Heart right ventricle (tissue), 16 donors: ENCODE data around the gene PCSK6. TPM values are rescaled to one million over a fixed set of nuclear protein-coding genes. Genes with fewer than 3 reads are reported as not detected.

Source experiments
- ATAC-seq, 8 donors: fragments of 200-7000 bp; cut with Tn5 transposase; one replicate each; pipeline ENCODE4 v1.9.1; 2020; ENCODE audit warnings: mild to moderate bottlenecking in 8 of 8, moderate library complexity in 8 of 8, moderate number of reproducible peaks in 1 of 8
- DNase-seq, 2 donors: peaks; one replicate each; pipeline ENCODE4 v3.0.0-alpha.2; 2020
- H3K27ac ChIP-seq, 10 donors: fragments of 200-600 bp; sonication (generic) in 2 of 10; one replicate each; pipeline versions ENCODE4 v1.5.0 to v1.8.0; 2020 to 2022; ENCODE audit warnings: mild to moderate bottlenecking in 3 of 10
- H3K27me3 ChIP-seq, 7 donors: fragments of 200-600 bp; one replicate each; pipeline ENCODE4 v1.8.0; 2021 to 2022; ENCODE audit warnings: mild to moderate bottlenecking in 2 of 7
- H3K36me3 ChIP-seq, 9 donors: fragments of 200-600 bp; sonication (generic) in 1 of 9; one replicate each; pipeline versions ENCODE4 v1.5.0 to v1.8.0; 2020 to 2022; ENCODE audit warnings: mild to moderate bottlenecking in 2 of 9
- H3K4me1 ChIP-seq, 9 donors: fragments of 200-600 bp; sonication (generic) in 1 of 9; one replicate each; pipeline versions ENCODE4 v1.5.0 to v1.8.0; 2020 to 2022; ENCODE audit warnings: mild to moderate bottlenecking in 4 of 9
- H3K4me3 ChIP-seq, 10 donors: fragments of 200-600 bp; sonication (generic) in 2 of 10; one replicate each; pipeline versions ENCODE4 v1.5.0 to v1.8.0; 2020 to 2022; ENCODE audit warnings: mild to moderate bottlenecking in 7 of 10, moderate library complexity in 2 of 10
- H3K9me3 ChIP-seq, 11 donors: fragments of 200-600 bp in 10 of 11; sonication (generic) in 2 of 11; one replicate each; pipeline versions ENCODE4 v1.5.0 to v1.8.0; 2013 to 2022; ENCODE audit warnings: mild to moderate bottlenecking in 2 of 11, control low read depth in 1 of 11, moderate library complexity in 1 of 11
- WGBS, 2 donors: extraction: QIAGEN DNeasy Blood & Tissue Kit; methylation state at CpG; one replicate each; pipeline ENCODE4 v1.1.7; 2013; ENCODE audit warnings: inconsistent platforms in 1 of 2; 5-methylcytosine and 5-hydroxymethylcytosine counted together
- intact Hi-C, 10 donors: fragments of 100-400 bp; cut with DNase I; formaldehyde crosslinking; loops; one replicate each; pipeline versions ENCODE4 v1.11.1 to v1.14.2; 2022
- polyA plus RNA-seq, 2 donors: library from polyadenylated mRNA; stranded (reverse); fragments of 200-250 nt; gene quantifications; one replicate each; pipeline ENCODE4 v1.2.3, GENCODE V29; 2013
- total RNA-seq, 10 donors: library from RNA; stranded (reverse); fragmentation: NEBNext Ultra II Directional in 3 of 10; extraction: Animal tissue kit (Norgen Biotek cat#: 25700) in 3 of 10; gene quantifications; one replicate each; pipeline versions ENCODE4 v1.2.1 to v1.2.4, GENCODE V29; 2021 to 2023
- TF ChIP-seq, protein P1 (sequence below), 9 donors: fragments of 200-600 bp; sonication (generic) in 2 of 9; IDR thresholded peaks; one replicate each; pipeline versions ENCODE4 v1.5.0 to v1.8.0; 2021 to 2022; ENCODE audit warnings: antibody characterized with exemption in 9 of 9, mild to moderate bottlenecking in 5 of 9, moderate library complexity in 1 of 9
- donor health status: Arrhythmogenic right ventricular cardiomyopathy.
- donor health status: ischemic (EF 13 %, LVEDD 7.1; RV severe dilation, severe dysfunction).
- donor health status: healthy with polysubstance abuse.
- donor health status: DM: no; HTN: yes; CAD: no.
- donor health status: DM: no; HTN: no; CAD: no.
- donor health status: ischemic (EF 25% LVEDD 6.9; RV normal size, moderate dysfunction).
- donor health status: ischemic (EF 25% LVEDD 5.7; RV mildly dilated, moderate dysfunction).
- donor health status: healthy.
- donor health status: DM: yes; HTN: yes; CAD: no.
- donor health status: Ischemic cardiomyopathy.
- donor health status: ischemic (EF 35%, LVEDD 5.7; RV mildly dilated, moderate dysfunction).
- donor health status: nonischemic (EF 11% LVEDD 7.7; RV severe dilation, severe dysfunction).
- donor health status: DM: yes; HTN: yes; CAD: no.
- donor health status: PGD.
- donor health status: ischemic (EF 29% LVEDD 5.4; RV normal size, mild dysfunction).
- donor health status: nonischemic (EF 23%, LVEDD 6.1; RV moderate dilation, normal function).

The PCSK6 gene
- total and polyA plus RNA-seq, 12 donors = 4.6 to 34.0 (median 21.7) TPM

DNA sequence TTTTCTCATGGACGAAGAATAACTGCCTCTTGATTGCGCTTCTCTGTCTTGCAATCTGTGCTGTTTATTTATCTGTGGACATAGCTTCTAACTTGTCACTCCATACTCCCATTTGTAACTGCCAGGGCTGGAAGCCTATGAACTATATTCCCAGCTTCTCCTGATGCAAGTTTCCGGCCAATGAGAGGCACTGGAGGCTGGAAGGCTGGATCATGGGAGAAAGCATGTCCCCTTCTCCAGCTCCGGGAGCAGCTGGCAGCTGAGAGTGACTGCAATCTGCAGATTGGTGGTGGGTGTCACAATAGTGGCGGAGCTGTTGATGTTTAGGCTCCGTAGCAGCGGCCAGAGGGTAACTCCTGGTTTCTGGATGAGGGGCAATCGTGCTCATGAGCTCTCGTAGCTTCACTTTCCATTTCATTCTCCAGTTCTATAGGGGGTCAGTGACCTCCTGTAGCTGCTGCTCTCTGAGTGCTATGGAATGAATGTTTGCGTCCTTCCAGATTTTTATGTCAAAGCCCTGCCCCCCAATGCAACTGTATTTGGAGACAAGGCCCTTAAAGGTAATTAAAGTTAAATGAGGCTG, 35.7 kb upstream of the PCSK6 start:
- H3K36me3 ChIP-seq = no peaks in the 10 kb centered on the region
- TF ChIP-seq, protein P1, sequence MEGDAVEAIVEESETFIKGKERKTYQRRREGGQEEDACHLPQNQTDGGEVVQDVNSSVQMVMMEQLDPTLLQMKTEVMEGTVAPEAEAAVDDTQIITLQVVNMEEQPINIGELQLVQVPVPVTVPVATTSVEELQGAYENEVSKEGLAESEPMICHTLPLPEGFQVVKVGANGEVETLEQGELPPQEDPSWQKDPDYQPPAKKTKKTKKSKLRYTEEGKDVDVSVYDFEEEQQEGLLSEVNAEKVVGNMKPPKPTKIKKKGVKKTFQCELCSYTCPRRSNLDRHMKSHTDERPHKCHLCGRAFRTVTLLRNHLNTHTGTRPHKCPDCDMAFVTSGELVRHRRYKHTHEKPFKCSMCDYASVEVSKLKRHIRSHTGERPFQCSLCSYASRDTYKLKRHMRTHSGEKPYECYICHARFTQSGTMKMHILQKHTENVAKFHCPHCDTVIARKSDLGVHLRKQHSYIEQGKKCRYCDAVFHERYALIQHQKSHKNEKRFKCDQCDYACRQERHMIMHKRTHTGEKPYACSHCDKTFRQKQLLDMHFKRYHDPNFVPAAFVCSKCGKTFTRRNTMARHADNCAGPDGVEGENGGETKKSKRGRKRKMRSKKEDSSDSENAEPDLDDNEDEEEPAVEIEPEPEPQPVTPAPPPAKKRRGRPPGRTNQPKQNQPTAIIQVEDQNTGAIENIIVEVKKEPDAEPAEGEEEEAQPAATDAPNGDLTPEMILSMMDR (IDR thresholded peaks at IDR 0.05) = no peak
- 84 to 94% methylated on average over 10 of the region's 10 CpGs for WGBS, 2 donors
- no peak overlapping the region for H3K27ac ChIP-seq
- no peak overlapping the region for H3K4me3 ChIP-seq
- intact Hi-C loops = no loop called here
- DNase-seq (no peak), ATAC-seq (no peak)
- H3K9me3 ChIP-seq = no peaks in the 10 kb centered on the region
- H3K27me3 ChIP-seq = peaks cover 0 to 8% (median 0%) of the 10 kb centered on the region in 7 donors
- peaks cover 6 to 24% (median 20%) of the 10 kb centered on the region in 9 donors for H3K4me1 ChIP-seq

DNA sequence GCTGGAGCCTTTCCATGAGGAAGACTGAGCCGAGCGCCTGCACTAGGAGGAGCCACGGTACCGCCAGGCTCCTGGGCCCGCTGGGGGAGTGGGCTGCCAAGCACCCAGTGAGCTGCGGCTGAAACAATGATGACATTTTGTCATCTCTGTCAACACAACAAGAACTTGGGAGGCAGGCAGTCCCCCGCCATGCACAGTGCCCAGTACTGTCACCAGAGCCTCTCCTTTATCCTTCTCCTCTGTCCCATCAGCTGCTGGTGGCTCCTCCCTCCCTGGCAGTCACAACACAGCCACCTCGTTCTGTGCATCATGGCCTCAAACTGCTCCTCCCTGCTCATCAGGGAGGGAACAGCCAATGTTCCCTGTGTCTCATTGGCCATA, 34.0 kb upstream of the PCSK6 start:
- H3K27me3 ChIP-seq = peaks cover 0 to 16% (median 0%) of the 10 kb centered on the region in 7 donors
- ATAC-seq (no peak), DNase-seq (no peak)
- intact Hi-C loops = no loop called here
- TF ChIP-seq, protein P1 (IDR thresholded peaks at IDR 0.05) = no peak
- H3K4me3 ChIP-seq = no peak overlapping the region
- H3K9me3 ChIP-seq = peaks cover 0 to 9% (median 2%) of the 10 kb centered on the region in 11 donors
- H3K4me1 ChIP-seq = peaks cover 5 to 15% (median 13%) of the 10 kb centered on the region in 9 donors
- no peaks in the 10 kb centered on the region for H3K36me3 ChIP-seq
- WGBS, 2 donors = 72 to 80% methylated on average over 8 of the region's 8 CpGs
- H3K27ac ChIP-seq = no peak overlapping the region

DNA sequence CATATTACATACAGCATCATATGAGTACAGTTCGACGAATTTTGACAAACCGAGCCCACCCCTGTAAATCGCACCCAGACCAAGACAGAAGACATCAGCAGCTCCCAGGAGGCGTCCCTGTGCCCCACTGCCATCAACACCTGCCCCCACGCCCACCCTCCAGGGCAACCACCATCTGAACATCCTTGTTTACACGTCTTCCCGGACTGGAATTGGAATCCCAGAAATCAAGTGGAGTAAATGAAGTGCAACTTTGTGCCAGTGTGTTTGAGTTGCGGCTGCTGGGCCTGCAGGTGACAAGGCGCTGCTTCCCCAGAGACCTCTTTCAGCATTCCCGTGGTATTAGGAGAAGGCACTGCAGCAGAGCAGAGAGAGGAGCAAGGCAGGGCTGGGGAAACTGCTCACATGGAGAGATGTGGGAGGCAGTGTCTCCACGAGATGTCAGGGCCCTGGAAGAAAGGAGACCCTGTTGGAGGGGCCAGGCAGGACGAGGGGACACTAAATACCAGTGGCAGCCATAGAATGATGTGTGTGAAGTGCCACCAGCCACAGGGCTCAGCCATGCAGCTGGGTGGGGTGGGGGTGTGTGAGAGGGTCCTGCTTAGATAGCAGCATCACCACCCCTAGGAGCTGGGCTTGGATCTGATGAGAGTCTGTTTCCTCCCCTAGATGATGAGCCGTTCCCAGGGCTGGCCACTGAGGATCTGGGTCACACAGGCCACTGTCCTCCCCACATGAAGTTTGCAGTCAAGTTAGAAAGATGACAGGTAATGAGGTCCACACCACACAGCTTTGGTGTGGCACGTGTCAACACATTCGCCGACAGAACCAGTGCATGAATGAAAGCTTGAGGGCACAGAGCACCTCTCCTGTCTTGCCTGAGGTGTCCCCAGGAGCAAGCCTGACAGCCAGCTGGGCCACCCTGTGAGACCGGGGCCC, 33.4 kb upstream of the PCSK6 start:
- no peak for DNase-seq
- 88 to 91% methylated on average over 18 of the region's 18 CpGs for WGBS, 2 donors

DNA sequence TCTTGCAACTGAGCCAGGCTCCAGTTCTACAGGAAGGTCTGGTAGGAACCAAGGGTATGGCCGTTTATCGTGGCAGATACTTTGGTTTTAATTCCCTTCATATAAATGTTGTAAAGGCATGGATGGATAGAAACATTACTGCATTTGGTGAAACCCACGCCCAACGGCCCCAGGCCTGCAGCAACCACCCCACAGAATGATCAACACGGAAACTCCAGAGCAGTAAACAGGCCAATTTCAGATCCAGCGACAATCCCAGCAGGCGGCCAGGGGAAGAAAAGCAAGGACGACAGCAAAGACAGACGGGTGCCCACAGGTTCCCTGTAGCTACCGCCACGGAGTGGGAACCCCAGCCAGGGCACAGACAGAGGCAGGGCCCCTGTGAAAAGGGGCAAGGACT, 32.6 kb upstream of the PCSK6 start:
- peaks cover 0 to 4% (median 0%) of the 10 kb centered on the region in 9 donors for H3K4me1 ChIP-seq
- no peaks in the 10 kb centered on the region for H3K36me3 ChIP-seq
- intact Hi-C loops = no loop called here
- WGBS, 2 donors = 80 to 81% methylated on average over 11 of the region's 11 CpGs
- ATAC-seq (no peak), DNase-seq (no peak)
- peaks cover 0 to 23% (median 15%) of the 10 kb centered on the region in 11 donors for H3K9me3 ChIP-seq
- peak overlapping the region in 1 of 10 donors; percentile 40 for H3K27ac ChIP-seq
- H3K27me3 ChIP-seq = peaks cover 0 to 16% (median 0%) of the 10 kb centered on the region in 7 donors
- H3K4me3 ChIP-seq = no peak overlapping the region
- TF ChIP-seq, protein P1 (IDR thresholded peaks at IDR 0.05) = no peak

More for the DNA sequence above, 33.4 kb upstream of the PCSK6 start:
- H3K27ac ChIP-seq = peak overlapping the region in 1 of 10 donors; percentile 40
- TF ChIP-seq, protein P1 (IDR thresholded peaks at IDR 0.05) = no peak
- peaks cover 2 to 10% (median 6%) of the 10 kb centered on the region in 9 donors for H3K4me1 ChIP-seq
- H3K36me3 ChIP-seq = no peaks in the 10 kb centered on the region
- intact Hi-C loops = no loop called here
- no peak for ATAC-seq
- peaks cover 0 to 15% (median 7%) of the 10 kb centered on the region in 11 donors for H3K9me3 ChIP-seq
- peaks cover 0 to 16% (median 0%) of the 10 kb centered on the region in 7 donors for H3K27me3 ChIP-seq
- H3K4me3 ChIP-seq = no peak overlapping the region
